ENCODE data around the gene ANK2.

- TF ChIP-seq CTCF (IDR thresholded peaks at IDR 0.05; ENCODE audit: insufficient read depth, low read depth, low read length) (no peak), EZH2 (IDR thresholded peaks at IDR 0.05; ENCODE audit: insufficient read depth, low read length) (no peak)
Observed at GRCh38 chr4:113088050-113088449, 38.6 kb downstream of the ANK2 start.

Data from astrocyte (in vitro differentiated cells and primary cell).